HTR-8/SVneo (cell line): ENCODE data around the gene GAB1.

Experiments used
- DNase-seq: peaks from one replicate; pipeline ENCODE4 v3.0.0; 2011; ENCODE audit warnings: low spot score, mixed read lengths; ENCODE audit not compliant: insufficient read length
- FAIRE-seq: peaks from 2 replicates; lab custom pipeline; 2011; peaks lifted over from hg19 to GRCh38; lab: Jason Lieb, UNC

GAB1 gene

GRCh38 chr4:143451186-143451585, 114.5 kb downstream of the GAB1 start:
- FAIRE-seq: no peak
- no peak for DNase-seq

- FAIRE-seq: no peak
- DNase-seq: no peak
Measured at GRCh38 chr4:143455211-143455610, 118.5 kb downstream of the GAB1 start.

- FAIRE-seq (no peak), DNase-seq (no peak)
Measured at GRCh38 chr4:143458966-143459365, 122.3 kb downstream of the GAB1 start.

- no peak for FAIRE-seq
- no peak for DNase-seq
Measured at GRCh38 chr4:143473334-143474126, 136.9 kb downstream of the GAB1 start.

GRCh38 chr4:143477487-143477886, 140.8 kb downstream of the GAB1 start:
- FAIRE-seq (no peak), DNase-seq (no peak)

- FAIRE-seq (no peak), DNase-seq (no peak)
Measured at GRCh38 chr4:143481361-143481760, 144.7 kb downstream of the GAB1 start.

- peak; percentile 25 for DNase-seq
- peak; percentile 26 for FAIRE-seq
Measured at GRCh38 chr4:143482840-143483239, 146.2 kb downstream of the GAB1 start.

- DNase-seq: no peak
- no peak for FAIRE-seq
Measured at GRCh38 chr4:143486314-143486713, 149.6 kb downstream of the GAB1 start.

- DNase-seq (no peak), FAIRE-seq (no peak)
Measured at GRCh38 chr4:143488687-143489086, 152.0 kb downstream of the GAB1 start.

- DNase-seq: no peak
- FAIRE-seq: no peak
Measured at GRCh38 chr4:143489106-143489505, 152.4 kb downstream of the GAB1 start.

GRCh38 chr4:143498021-143498420, 161.3 kb downstream of the GAB1 start:
- FAIRE-seq: no peak

GRCh38 chr4:143502231-143502630, 165.6 kb downstream of the GAB1 start:
- FAIRE-seq (no peak), DNase-seq (no peak)

More at GRCh38 chr4:143498021-143498420, 161.3 kb downstream of the GAB1 start:
- no peak for DNase-seq

- DNase-seq: no peak
- no peak for FAIRE-seq
Measured at GRCh38 chr4:143506031-143506430, 169.4 kb downstream of the GAB1 start.

GRCh38 chr4:143511906-143512305, 175.2 kb downstream of the GAB1 start:
- DNase-seq (no peak), FAIRE-seq (no peak)

GRCh38 chr4:143512978-143513313, 176.3 kb downstream of the GAB1 start:
- DNase-seq (no peak), FAIRE-seq (no peak)

- DNase-seq: peak; percentile 96
- FAIRE-seq: peak; percentile 92
Measured at GRCh38 chr4:143513314-143514168, 176.9 kb downstream of the GAB1 start, which contains the start of gene SMARCA5. Gene SMARCA5, plus strand, starts transcription at chr4:143513702. Its CDS starts 223 bp downstream, at chr4:143513925.

GRCh38 chr4:143514169-143514495, 177.5 kb downstream of the GAB1 start:
- FAIRE-seq: no peak

GRCh38 chr4:143514497-143514896, 177.8 kb downstream of the GAB1 start:
- DNase-seq: peak; percentile 19
- no peak for FAIRE-seq

More at GRCh38 chr4:143514169-143514495, 177.5 kb downstream of the GAB1 start:
- no peak for DNase-seq

GRCh38 chr4:143514901-143515300, 178.2 kb downstream of the GAB1 start:
- FAIRE-seq: no peak
- no peak for DNase-seq

- DNase-seq: no peak
- FAIRE-seq: no peak
Measured at GRCh38 chr4:143515905-143516304, 179.2 kb downstream of the GAB1 start.

- FAIRE-seq (no peak), DNase-seq (no peak)
Measured at GRCh38 chr4:143517764-143518163, 181.1 kb downstream of the GAB1 start.
